ENCODE results near the gene BAZ2B.
A peak's percentile ranks its signal among the peaks of the same experiment; 100 is the strongest.

Gene BAZ2B

GRCh38 chr2:159317392-159318088 is 298.8 kb downstream of the BAZ2B start:
- no peak for DNase-seq (ENCODE audit: low read depth)

- DNase-seq (ENCODE audit: low read depth): no peak
These were observed 308.4 kb downstream of the BAZ2B start for GRCh38 chr2:159307942-159308341.

GRCh38 chr2:159300586-159300985 is 315.8 kb downstream of the BAZ2B start:
- DNase-seq (ENCODE audit: low read depth): no peak

- DNase-seq (ENCODE audit: low read depth): no peak
These were observed 317.4 kb downstream of the BAZ2B start for GRCh38 chr2:159298967-159299366.

GRCh38 chr2:159297042-159297707 is 319.2 kb downstream of the BAZ2B start:
- no peak for DNase-seq (ENCODE audit: low read depth)

- no peak for DNase-seq (ENCODE audit: low read depth)
These were observed 324.2 kb downstream of the BAZ2B start for GRCh38 chr2:159292157-159292556.

- DNase-seq (ENCODE audit: low read depth): no peak
These were observed 325.9 kb downstream of the BAZ2B start for GRCh38 chr2:159290289-159290907.

- no peak for DNase-seq (ENCODE audit: low read depth)
These were observed 328.6 kb downstream of the BAZ2B start for GRCh38 chr2:159287733-159288132.

GRCh38 chr2:159286709-159287441 is 329.5 kb downstream of the BAZ2B start:
- DNase-seq (ENCODE audit: low read depth): peak; percentile 97

- DNase-seq (ENCODE audit: low read depth): peak; percentile 5
These were observed 330.2 kb downstream of the BAZ2B start, which contains the start of gene WDSUB1 for GRCh38 chr2:159285929-159286708. Gene WDSUB1, minus strand, starts transcription at chr2:159286703. Its CDS starts 3,634 bp downstream, at chr2:159283069.

GRCh38 chr2:159285433-159285832 is 330.9 kb downstream of the BAZ2B start:
- DNase-seq (ENCODE audit: low read depth): no peak

GRCh38 chr2:159283529-159283928 is 332.8 kb downstream of the BAZ2B start:
- DNase-seq (ENCODE audit: low read depth): no peak

- no peak for DNase-seq (ENCODE audit: low read depth)
These were observed 335.3 kb downstream of the BAZ2B start for GRCh38 chr2:159281002-159281401.

- DNase-seq (ENCODE audit: low read depth): no peak
These were observed 336.6 kb downstream of the BAZ2B start for GRCh38 chr2:159279700-159280099.

- DNase-seq (ENCODE audit: low read depth): no peak
These were observed 341.2 kb downstream of the BAZ2B start for GRCh38 chr2:159275111-159275510.

GRCh38 chr2:159272156-159272555 is 344.2 kb downstream of the BAZ2B start:
- DNase-seq (ENCODE audit: low read depth): no peak

- DNase-seq (ENCODE audit: low read depth): no peak
These were observed 345.5 kb downstream of the BAZ2B start for GRCh38 chr2:159270744-159271379.
